IPS-NIHi7 (cell line): ENCODE measurements around the gene AFAP1L1.

Source experiments
- DNase-seq: peaks from one replicate; pipeline ENCODE4 v3.0.0; 2012; ENCODE audit warnings: mixed read lengths; ENCODE audit errors: extremely low spot score

The AFAP1L1 gene

DNA sequence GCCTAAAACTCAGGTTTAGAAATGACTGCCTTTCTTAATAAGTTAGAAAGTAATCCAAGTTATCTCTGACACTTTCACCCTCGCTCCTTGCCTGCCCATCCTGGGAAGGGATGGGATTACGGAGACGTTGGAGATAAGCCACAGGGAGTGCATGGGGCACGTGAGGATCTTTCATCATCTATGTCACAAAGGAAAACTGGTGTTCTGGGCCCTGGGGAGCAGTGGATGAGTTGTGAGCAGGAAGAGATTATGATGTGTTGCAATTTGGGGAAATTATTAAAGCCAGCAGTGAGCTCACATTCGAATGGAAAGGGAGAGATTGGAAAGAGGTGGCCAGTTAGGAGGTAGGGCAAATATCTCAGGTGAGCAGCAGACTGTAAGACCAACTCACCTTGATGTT, 12.8 kb downstream of the AFAP1L1 start:
- DNase-seq = no peak

- DNase-seq = no peak
Measured at GRCh38 chr5:149285153-149285552, 13.5 kb downstream of the AFAP1L1 start.

- DNase-seq = no peak
Measured at GRCh38 chr5:149288436-149288835, 16.8 kb downstream of the AFAP1L1 start.

DNA sequence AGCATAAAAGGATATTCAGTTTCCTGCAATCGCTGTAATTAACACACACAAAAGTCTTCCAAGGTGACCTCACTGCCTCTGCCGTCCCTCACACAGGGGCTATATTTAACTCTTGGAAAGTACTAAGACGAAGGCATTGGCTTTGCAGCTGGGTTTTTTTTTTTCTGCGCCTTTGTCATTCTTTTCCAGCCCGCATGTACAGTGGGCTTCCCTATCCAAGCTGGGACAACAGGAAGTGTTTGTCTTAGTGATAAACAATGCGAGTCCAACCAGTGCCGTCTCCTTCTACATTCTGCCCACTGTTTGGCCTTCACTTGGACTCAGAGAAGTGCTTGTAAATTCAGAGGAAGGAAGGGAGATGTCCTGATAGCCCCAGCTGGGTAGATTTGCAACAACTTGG, 17.6 kb downstream of the AFAP1L1 start:
- no peak for DNase-seq

DNA sequence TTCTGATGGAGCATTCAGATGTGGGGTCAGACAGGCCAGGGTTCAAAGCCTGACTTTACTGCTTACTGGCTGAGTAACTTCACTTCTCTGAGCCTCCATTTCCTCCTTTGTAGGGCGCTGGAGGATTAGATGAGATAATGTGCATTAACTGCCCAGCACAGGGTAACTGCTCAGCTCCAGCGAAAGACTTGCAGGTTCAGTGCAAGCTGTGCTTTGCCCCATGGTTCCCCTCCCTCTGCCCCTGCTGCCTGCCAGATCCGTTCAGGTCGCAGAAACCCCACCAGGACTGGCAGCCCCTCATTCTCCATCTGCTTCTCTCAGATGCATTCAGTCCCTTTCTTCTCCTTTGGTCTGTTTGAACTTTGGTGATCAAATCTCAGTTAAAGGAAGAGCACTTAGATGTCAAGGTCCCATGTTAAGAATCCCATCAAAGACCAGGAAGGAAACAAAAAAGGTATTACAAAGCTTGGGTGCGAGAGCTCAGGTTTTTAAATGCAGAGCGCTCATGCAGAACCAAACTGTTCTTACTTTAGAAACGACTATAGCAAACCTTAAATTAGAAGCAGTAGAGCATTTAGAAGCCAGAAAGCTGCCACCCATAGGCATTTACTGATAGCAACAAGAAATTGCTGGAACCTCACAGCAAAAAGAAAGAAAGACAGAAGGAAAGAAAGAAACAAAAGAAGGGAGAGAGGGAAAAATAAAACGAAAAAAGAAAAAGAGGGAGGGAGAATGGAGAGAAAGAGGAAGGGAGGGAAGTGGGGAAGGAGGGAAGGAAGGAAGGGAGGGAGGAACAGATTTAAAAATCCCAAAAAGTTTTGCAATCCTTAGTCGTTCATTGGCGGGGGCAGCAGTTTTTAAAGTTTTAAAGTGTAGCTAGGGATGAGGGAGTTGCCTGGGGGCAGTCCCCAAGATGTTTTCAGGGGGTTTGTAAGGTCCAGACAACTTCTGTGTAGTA, 23.5 kb downstream of the AFAP1L1 start:
- no peak for DNase-seq

DNA sequence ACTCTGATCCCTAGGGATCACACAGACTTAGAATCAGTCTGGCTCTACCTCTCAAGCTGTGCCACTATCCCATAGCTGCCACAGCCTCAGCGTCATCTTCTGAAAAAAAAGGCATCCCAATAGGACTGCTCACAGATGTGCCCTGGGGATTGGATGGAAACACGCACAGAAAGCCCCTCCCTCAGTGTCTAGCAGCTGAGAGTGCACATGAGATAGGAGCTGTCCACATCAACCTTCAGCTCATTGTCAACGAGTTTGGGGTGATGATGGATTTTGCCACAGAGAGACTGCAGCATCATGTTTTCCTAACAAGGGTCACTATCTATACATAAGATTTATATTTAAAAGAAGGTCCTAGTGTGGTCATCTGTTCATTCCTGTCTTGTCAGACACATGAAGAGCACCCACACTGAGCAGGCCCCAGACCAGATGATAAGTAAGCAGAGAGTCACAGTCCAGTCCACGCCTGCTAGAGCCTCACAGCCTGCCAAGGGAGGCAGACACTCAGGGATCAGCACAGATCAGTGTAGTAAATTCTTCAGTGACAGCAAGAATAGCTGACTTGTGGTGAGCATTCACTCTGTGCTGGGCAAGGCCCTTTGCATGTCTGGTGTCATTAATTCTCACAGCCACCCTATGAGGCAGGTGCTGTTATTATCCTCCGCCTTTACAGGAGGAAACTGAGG, 25.8 kb downstream of the AFAP1L1 start:
- no peak for DNase-seq

DNA sequence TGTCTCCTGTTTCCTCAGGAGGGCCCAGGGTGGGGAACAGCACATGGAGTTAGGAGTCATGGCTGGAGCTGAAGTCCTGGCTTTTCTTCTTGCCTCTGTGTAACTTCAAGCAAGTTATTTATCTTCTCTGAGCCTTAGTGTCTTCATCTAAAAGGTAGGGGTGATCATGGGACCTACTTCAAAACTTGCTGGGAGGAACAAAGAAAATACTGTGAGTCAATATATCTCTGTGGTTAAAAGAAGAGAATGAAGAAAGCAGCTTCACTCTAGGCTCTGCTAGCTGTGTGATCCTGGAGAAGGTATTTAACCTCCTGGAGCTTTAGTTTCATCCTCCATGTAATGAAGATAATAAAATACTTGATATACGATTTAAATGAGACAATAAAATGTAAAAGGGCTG, 26.5 kb downstream of the AFAP1L1 start:
- DNase-seq = no peak

DNA sequence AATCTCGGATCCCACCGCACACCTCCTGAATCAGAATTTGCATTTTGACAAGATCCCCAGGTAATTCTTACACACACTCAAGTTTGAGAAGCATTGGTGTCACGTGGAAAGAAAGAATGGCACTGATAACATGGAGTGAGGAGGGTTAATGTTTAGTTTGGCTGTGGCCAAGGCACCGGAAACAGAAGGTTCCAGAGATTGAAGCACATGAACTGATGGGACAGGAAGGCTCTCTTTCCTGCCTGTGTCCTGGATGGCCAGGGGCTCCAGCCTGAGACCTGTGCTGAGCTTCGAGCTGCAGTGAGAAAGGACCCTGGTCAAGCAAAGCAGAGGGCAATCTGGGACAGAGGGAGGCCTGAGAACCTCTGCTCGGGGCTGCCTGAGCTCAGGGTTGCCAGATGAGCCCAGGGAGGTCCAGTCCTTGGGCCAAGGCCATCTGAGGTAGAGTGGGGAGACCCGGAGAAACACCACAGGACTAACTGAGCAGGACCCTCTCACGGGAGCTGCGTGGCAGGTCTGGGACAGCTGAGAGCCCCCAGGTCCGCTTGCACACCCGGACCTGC, 27.3 kb downstream of the AFAP1L1 start:
- DNase-seq = no peak

DNA sequence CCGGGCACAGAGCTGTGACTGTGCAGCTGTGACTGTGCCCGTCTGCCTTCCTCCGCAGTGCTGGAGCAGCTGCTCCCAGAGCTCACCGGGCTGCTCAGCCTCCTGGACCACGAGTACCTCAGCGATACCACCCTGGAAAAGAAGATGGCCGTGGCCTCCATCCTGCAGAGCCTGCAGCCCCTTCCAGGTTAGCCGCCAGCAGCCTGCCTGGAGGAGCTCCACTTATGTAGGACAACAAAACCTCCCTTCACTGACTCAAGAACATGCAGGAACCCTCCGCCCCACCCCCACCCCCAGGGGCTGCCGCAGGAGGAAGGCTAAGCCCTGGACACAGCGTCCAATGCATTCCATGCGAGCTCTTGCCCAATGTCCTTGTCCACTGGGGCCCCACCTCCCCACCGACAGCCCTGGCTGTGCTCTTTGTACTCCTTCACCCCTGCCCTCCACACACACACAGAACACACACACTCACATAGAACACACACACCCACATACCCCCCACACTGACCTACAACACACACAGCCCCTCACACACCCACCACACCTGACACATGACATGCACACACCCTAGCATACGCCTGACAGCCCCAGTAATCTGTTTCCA, 27.9 kb downstream of the AFAP1L1 start:
- no peak for DNase-seq

GRCh38 chr5:149300441-149300840, 28.8 kb downstream of the AFAP1L1 start:
- DNase-seq = no peak

- no peak for DNase-seq
Measured at GRCh38 chr5:149301049-149301743, 29.5 kb downstream of the AFAP1L1 start.

DNA sequence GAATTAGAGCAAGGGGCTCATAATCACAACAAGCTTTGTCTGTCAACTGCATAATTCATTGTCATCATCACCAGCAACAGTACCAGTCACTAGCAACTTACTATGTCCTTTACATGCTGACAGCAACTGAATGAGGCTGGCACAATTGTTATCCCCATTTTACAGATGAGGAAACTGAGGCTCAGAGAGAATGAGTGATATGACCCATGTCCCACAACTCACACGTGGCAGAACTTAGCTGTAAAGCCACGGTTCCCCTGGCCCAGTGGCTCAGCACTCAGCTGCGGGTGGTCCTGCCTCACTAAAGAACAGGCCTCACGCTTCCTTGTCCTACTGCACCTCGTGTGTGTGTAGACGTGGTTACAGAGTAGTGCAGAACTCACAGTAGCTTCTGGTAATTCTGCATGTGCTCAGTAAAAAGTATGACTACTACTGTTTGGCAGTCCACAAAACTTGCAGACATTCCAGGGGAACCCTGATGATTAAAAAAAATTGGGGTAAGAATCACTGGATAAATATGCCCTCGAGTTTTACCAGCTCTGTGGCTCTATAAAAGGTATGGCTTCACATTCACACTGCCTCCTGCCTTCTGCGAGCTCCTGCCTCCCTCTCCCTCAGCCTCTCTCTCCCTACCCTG, 30.2 kb downstream of the AFAP1L1 start:
- DNase-seq = no peak

GRCh38 chr5:149302641-149303040, 31.0 kb downstream of the AFAP1L1 start:
- DNase-seq = no peak

GRCh38 chr5:149303210-149303609, 31.6 kb downstream of the AFAP1L1 start:
- no peak for DNase-seq

- no peak for DNase-seq
Measured at GRCh38 chr5:149304195-149305078, 32.8 kb downstream of the AFAP1L1 start.

- no peak for DNase-seq
Measured at GRCh38 chr5:149309354-149309753, 37.7 kb downstream of the AFAP1L1 start.

GRCh38 chr5:149310488-149310887, 38.8 kb downstream of the AFAP1L1 start:
- no peak for DNase-seq

DNA sequence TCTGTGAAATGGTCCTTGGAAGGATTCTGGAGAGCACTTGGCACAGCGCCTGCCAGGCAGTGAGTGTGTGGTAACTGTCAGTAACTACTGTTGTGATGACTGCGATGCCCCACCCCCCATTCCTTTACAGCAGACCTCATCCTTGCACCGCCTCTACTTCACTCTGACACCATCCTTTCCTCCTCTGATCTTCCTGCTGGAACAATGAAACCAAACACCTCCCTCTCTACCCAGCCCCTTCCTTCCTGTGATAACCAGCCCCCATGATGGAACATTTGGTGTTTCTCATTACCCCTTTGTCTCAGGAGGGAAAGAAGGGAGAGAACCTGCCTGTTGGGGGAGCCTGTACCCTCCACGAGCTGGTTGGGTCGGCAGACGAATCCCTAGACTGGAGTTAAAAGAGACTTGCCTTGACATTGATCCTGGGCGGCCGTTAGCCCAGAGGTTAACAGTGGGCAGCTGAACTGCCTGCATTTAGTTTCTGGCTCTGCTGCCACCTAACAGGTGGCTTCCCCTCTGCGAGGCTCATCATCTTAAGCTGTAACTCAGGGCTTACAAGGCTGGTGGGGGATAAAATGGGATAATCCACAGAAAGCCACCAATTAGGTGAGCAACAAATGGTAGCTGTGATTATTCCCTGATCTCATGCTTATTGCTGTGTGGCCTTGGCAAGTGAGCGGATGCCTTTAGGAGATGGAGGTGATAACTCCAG, 39.4 kb downstream of the AFAP1L1 start:
- DNase-seq = peak; percentile 52

DNA sequence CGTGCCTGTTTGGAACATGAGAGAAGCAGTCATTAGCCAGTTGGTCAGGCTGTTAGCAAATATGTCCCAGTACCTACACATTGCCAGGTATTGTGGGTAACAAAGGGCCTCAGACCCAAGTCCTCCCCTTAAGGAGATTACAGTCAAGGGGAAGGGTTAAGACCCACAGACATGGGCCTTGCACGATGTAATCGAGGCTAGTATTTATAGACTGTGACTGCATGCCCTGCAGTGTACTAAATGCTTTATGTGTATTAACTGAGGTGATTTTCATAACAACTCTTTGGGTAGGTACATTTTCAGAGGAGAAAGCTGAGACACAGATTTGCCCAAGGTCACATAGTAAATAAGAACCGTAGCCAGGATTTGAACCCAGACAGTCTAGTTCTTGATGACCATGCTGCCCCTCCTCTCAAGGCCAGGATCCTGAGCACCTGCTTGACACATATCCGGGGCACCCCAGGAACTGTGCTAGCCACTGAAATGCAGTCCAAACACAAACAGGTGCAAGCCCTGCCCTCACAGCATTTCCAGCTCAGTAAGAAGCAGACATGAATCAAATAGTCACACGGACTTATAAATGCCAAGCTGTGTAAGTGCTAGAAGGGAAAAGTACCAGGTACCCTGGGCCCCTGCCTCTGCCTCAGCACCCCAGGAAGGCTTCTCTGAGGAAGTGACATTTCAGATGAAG, 41.6 kb downstream of the AFAP1L1 start:
- no peak for DNase-seq
